ENCODE results near the gene NAA16.

NAA16 gene

DNA sequence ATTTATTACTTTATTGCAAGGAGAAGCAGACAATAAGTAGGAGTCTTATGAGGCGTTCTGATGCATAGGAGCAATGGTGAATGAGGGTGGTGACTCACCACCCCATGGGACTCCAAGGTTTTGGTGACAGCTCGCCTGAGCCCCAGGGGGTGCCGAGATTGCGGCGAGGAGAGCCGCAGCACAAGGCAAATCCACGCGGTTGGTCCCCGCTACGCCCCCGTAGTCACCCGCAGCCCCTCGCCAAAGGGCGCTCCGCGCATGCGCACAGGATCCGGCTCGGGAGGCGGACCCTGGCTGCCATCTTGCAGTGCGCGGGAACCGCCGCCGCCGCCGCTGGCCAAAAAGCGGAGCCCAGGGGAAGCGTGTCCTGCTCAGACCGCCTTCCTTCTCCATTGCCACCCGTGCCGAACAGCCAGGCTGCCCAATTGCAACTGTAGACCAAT is at the start of gene NAA16:
Gene NAA16 (plus strand): TSS at position 305 of the 443 bp plus-strand sequence. CDS start 262 bp downstream, outside the sequence.
- Histone ChIP-seq H3K4me2 (ENCODE audit: low read length) (peak within 1 kb of the TSS; percentile 88), H3K4me1 (ENCODE audit: control insufficient read depth, low read length) (peaks cover 38% of the 10 kb centered on the region), H3K36me3 (ENCODE audit: control insufficient read depth, low read length) (peaks cover 21% of the 10 kb centered on the region), H3K9me2 (replicated peaks; ENCODE audit: control insufficient read depth, low read length) (no peaks in the 10 kb centered on the region), H3K27ac (ENCODE audit: low read depth, low read length) (peak within 1 kb of the TSS; percentile 75), H4K20me1 (ENCODE audit: control insufficient read depth, insufficient read depth, low read depth, low read length) (peaks cover 7% of the 10 kb centered on the region; the same call in 1 of the 2 replicates), H3K4me3 (ENCODE audit: low read length) (peak within 1 kb of the TSS; percentile 93), H3K27me3 (ENCODE audit: control insufficient read depth, low read length) (no peaks in the 10 kb centered on the region), H3F3A (ENCODE audit: control insufficient read depth, insufficient read depth) (no peaks in the 10 kb centered on the region), H3K9me3 (ENCODE audit: control insufficient read depth, insufficient read depth, low read length) (no peaks in the 10 kb centered on the region), H3K79me2 (ENCODE audit: control insufficient read depth, low read length) (peaks cover 55% of the 10 kb centered on the region)
- TF ChIP-seq EZH2phosphoT487 (IDR thresholded peaks at IDR 0.05; ENCODE audit: borderline replicate concordance, low read length), result no peak
- TF ChIP-seq, protein P1, sequence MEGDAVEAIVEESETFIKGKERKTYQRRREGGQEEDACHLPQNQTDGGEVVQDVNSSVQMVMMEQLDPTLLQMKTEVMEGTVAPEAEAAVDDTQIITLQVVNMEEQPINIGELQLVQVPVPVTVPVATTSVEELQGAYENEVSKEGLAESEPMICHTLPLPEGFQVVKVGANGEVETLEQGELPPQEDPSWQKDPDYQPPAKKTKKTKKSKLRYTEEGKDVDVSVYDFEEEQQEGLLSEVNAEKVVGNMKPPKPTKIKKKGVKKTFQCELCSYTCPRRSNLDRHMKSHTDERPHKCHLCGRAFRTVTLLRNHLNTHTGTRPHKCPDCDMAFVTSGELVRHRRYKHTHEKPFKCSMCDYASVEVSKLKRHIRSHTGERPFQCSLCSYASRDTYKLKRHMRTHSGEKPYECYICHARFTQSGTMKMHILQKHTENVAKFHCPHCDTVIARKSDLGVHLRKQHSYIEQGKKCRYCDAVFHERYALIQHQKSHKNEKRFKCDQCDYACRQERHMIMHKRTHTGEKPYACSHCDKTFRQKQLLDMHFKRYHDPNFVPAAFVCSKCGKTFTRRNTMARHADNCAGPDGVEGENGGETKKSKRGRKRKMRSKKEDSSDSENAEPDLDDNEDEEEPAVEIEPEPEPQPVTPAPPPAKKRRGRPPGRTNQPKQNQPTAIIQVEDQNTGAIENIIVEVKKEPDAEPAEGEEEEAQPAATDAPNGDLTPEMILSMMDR (IDR thresholded peaks at IDR 0.05; ENCODE audit: low read depth, low read length, poor library complexity, severe bottlenecking), result no peak

DNA sequence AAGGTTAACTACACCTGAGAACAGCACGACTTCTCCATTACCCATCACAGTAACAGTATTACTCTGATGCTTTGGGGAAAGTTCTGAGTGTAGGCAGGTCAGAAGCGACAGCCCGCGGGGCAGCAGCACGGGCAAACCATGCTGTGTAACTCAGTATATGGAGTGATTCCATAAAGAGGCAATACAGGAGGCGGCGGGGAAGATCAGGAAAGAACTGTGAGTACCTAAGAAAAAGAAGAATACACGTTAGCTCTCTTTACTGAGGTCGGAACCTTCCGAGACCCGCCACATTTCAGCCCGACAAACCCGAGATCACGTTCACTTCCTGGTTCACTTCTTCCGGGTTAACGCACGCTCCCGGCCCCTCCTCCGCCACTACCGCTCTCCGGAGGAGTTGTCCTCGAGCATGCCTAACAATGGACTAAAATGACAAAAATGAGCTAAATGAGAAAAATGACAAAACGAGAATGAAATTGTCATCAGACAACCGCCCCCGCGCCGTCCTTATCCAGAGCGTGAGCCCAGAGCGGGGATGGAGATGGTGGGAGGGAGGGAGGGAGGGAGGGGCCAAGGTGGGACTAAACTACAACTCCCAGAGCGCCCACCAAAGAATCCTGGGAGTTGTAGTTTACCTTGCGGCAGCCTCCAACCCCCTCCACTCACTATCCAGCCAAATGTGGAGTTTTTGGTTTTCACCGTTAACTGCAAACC is 47.7 kb upstream of the NAA16 start, which contains the start of gene MTRF1:
Gene MTRF1 (minus strand): TSS at position 316 of the 711 bp plus-strand sequence. CDS start 2,669 bp downstream, outside the sequence.
- H3K4me2 ChIP-seq (ENCODE audit: low read length), result peak within 1 kb of the TSS; percentile 81
- peak within 1 kb of the TSS; percentile 82 for H3K4me3 ChIP-seq (ENCODE audit: low read length)
- H3K9me2 ChIP-seq (replicated peaks; ENCODE audit: control insufficient read depth, low read length), result no peaks in the 10 kb centered on the region
- H3K36me3 ChIP-seq (ENCODE audit: control insufficient read depth, low read length), result peaks cover 30% of the 10 kb centered on the region
- peaks cover 13% of the 10 kb centered on the region for H3K9me3 ChIP-seq (ENCODE audit: control insufficient read depth, insufficient read depth, low read length)
- H3K27ac ChIP-seq (ENCODE audit: low read depth, low read length), result peak within 1 kb of the TSS; percentile 61
- H3K79me2 ChIP-seq (ENCODE audit: control insufficient read depth, low read length), result peaks cover 27% of the 10 kb centered on the region
- no peaks in the 10 kb centered on the region for H3K27me3 ChIP-seq (ENCODE audit: control insufficient read depth, low read length)
- TF ChIP-seq, protein P1 (IDR thresholded peaks at IDR 0.05; ENCODE audit: low read depth, low read length, poor library complexity, severe bottlenecking), result no peak
- TF ChIP-seq EZH2phosphoT487 (IDR thresholded peaks at IDR 0.05; ENCODE audit: borderline replicate concordance, low read length), result no peak
- no peaks in the 10 kb centered on the region for H4K20me1 ChIP-seq (ENCODE audit: control insufficient read depth, insufficient read depth, low read depth, low read length)
- peaks cover 22% of the 10 kb centered on the region for H3K4me1 ChIP-seq (ENCODE audit: control insufficient read depth, low read length)
- peaks cover under 1% of the 10 kb centered on the region; the same call in 1 of the 2 replicates for H3F3A ChIP-seq (ENCODE audit: control insufficient read depth, insufficient read depth)

DNA sequence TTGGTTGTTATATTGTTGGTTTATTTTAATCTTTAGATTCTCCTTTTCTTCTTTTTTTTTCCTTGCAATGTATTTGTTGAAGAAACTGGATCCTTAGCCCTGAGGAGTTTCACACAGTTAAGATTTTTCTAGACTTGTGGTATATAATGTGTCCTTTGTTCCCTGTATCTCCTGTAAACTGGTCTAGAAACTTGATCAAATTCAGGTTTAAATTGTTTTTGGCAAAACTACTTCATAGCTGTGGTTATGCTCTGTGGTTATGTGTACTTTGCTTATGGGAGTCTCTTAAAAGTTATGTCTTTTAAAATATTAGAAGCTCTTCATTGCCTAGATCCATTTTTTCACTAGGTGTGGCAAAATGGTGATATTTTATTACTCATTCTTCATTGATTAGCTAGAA is 44.0 kb upstream of the NAA16 start:
- Histone ChIP-seq H3K4me1 (ENCODE audit: control insufficient read depth, low read length) (peaks cover 27% of the 10 kb centered on the region), H3K36me3 (ENCODE audit: control insufficient read depth, low read length) (0 out of 2 replicates have a peak, but pooled peaks cover 3% of the 10 kb centered on the region), H3K27ac (ENCODE audit: low read depth, low read length) (no peak overlapping the region), H3K4me3 (ENCODE audit: low read length) (no peak overlapping the region), H3K9me3 (ENCODE audit: control insufficient read depth, insufficient read depth, low read length) (peaks cover 24% of the 10 kb centered on the region), H3K9me2 (replicated peaks; ENCODE audit: control insufficient read depth, low read length) (no peaks in the 10 kb centered on the region), H3K79me2 (ENCODE audit: control insufficient read depth, low read length) (peaks cover 10% of the 10 kb centered on the region), H3K27me3 (ENCODE audit: control insufficient read depth, low read length) (no peaks in the 10 kb centered on the region), H3F3A (ENCODE audit: control insufficient read depth, insufficient read depth) (peaks cover 3% of the 10 kb centered on the region; the same call in 1 of the 2 replicates), H3K4me2 (ENCODE audit: low read length) (no peak overlapping the region), H4K20me1 (ENCODE audit: control insufficient read depth, insufficient read depth, low read depth, low read length) (no peaks in the 10 kb centered on the region)
- TF ChIP-seq, protein P1 (IDR thresholded peaks at IDR 0.05; ENCODE audit: low read depth, low read length, poor library complexity, severe bottlenecking), result no peak
- no peak for TF ChIP-seq EZH2phosphoT487 (IDR thresholded peaks at IDR 0.05; ENCODE audit: borderline replicate concordance, low read length)
